HFFc6 (cell line): Measurements from ENCODE around the gene PSMD11. TPM values are rescaled to one million over a fixed set of nuclear protein-coding genes. Genes with fewer than 3 reads are reported as not detected.
A peak's percentile ranks its signal among the peaks of the same experiment; 100 is the strongest.

Experiments
- DNase-seq: peaks from one replicate; pipeline ENCODE4 v3.0.0-alpha.2; 2018
- H3K27ac Mint-ChIP-seq: 2 replicates; pipeline ENCODE4 v1.8.0; 2020; ENCODE audit warnings: mild to moderate bottlenecking, mixed read lengths
- H3K27me3 Mint-ChIP-seq: 2 replicates; pipeline ENCODE4 v1.8.0; 2021; ENCODE audit warnings: mild to moderate bottlenecking, moderate library complexity, mixed read lengths; ENCODE audit not compliant: insufficient read depth
- H3K36me3 Mint-ChIP-seq: 2 replicates; pipeline ENCODE4 v1.8.0; 2021; ENCODE audit warnings: low read depth, mixed read lengths
- H3K4me1 Mint-ChIP-seq: 2 replicates; pipeline ENCODE4 v1.8.0; 2020; ENCODE audit warnings: low read depth, mixed read lengths
- H3K4me3 Mint-ChIP-seq: 2 replicates; pipeline ENCODE4 v1.8.0; 2020; ENCODE audit warnings: mild to moderate bottlenecking, moderate library complexity, mixed read lengths
- H3K9me3 Mint-ChIP-seq: 2 replicates; pipeline ENCODE4 v1.8.0; 2020; ENCODE audit warnings: mild to moderate bottlenecking, mixed read lengths
- CTCF ChIP-seq: fragments of 200-600 bp; sonication (generic); IDR thresholded peaks from 2 replicates; pipeline ENCODE4 v1.5.0; 2021; ENCODE audit warnings: antibody characterized with exemption, mild to moderate bottlenecking
- total RNA-seq, 6 experiments: library from RNA; stranded (reverse); fragmentation: NEBNext Ultra II Directional; extraction: Animal tissue kit (Norgen Biotek cat#: 25700); gene quantifications; 2 replicates in 1 of 6; 3 replicates in 5 of 6; pipeline ENCODE4 v1.2.3, GENCODE V29; 2021

The PSMD11 gene
- total RNA-seq, 6 experiments from 2014 or later: 105 to 121 (median 110) TPM

- Mint-ChIP-seq H3K4me3 (no peak overlapping the region), H3K27me3 (no peaks in the 10 kb centered on the region), H3K36me3 (peaks cover 60% of the 10 kb centered on the region), H3K9me3 (no peaks in the 10 kb centered on the region), H3K4me1 (peaks cover 22% of the 10 kb centered on the region), H3K27ac (no peak overlapping the region)
- no peak for TF ChIP-seq CTCF
- no peak for DNase-seq
Measured at GRCh38 chr17:32453370-32453769, 9.1 kb downstream of the PSMD11 start.

GRCh38 chr17:32458371-32458770 lies 14.1 kb downstream of the PSMD11 start:
- TF ChIP-seq CTCF: no peak
- no peak for DNase-seq
- Mint-ChIP-seq H3K4me3 (no peak overlapping the region), H3K27me3 (no peaks in the 10 kb centered on the region; the same call in 1 of the 2 replicates), H3K9me3 (no peaks in the 10 kb centered on the region), H3K27ac (no peak overlapping the region), H3K36me3 (peaks cover 52% of the 10 kb centered on the region), H3K4me1 (peaks cover 8% of the 10 kb centered on the region)

GRCh38 chr17:32460054-32460453 lies 15.7 kb downstream of the PSMD11 start:
- peaks cover 8% of the 10 kb centered on the region for H3K4me1 Mint-ChIP-seq
- no peaks in the 10 kb centered on the region for H3K9me3 Mint-ChIP-seq
- no peak for TF ChIP-seq CTCF
- DNase-seq: no peak
- peaks cover 39% of the 10 kb centered on the region for H3K36me3 Mint-ChIP-seq
- no peaks in the 10 kb centered on the region; the same call in 1 of the 2 replicates for H3K27me3 Mint-ChIP-seq
- H3K4me3 Mint-ChIP-seq: no peak overlapping the region
- no peak overlapping the region for H3K27ac Mint-ChIP-seq

GRCh38 chr17:32461498-32461852 lies 17.2 kb downstream of the PSMD11 start:
- Mint-ChIP-seq H3K4me3 (no peak overlapping the region), H3K4me1 (peaks cover 8% of the 10 kb centered on the region), H3K36me3 (peaks cover 36% of the 10 kb centered on the region), H3K9me3 (no peaks in the 10 kb centered on the region), H3K27ac (no peak overlapping the region; the same call in 1 of the 2 replicates), H3K27me3 (no peaks in the 10 kb centered on the region; the same call in 1 of the 2 replicates)
- TF ChIP-seq CTCF: no peak
- no peak for DNase-seq

GRCh38 chr17:32461853-32462617 lies 17.7 kb downstream of the PSMD11 start:
- TF ChIP-seq CTCF: peak; percentile 77
- H3K27me3 Mint-ChIP-seq: no peaks in the 10 kb centered on the region; the same call in 1 of the 2 replicates
- DNase-seq: peak; percentile 66
- H3K4me1 Mint-ChIP-seq: peaks cover 8% of the 10 kb centered on the region
- H3K36me3 Mint-ChIP-seq: peaks cover 32% of the 10 kb centered on the region
- H3K27ac Mint-ChIP-seq: no peak overlapping the region; the same call in 1 of the 2 replicates
- H3K4me3 Mint-ChIP-seq: no peak overlapping the region
- H3K9me3 Mint-ChIP-seq: no peaks in the 10 kb centered on the region
